ENCODE measurements around the gene DCAF5. TPM values are rescaled to one million over a fixed set of nuclear protein-coding genes. Genes with fewer than 3 reads are reported as not detected.
A peak's percentile ranks its signal among the peaks of the same experiment; 100 is the strongest.

DCAF5 gene
- total RNA-seq = 38.7 and 41.3 TPM in 2 replicates

- no peak for DNase-seq (ENCODE audit: insufficient read length, low spot score, missing footprints)
- Histone ChIP-seq H4K20me1 (ENCODE audit: insufficient read depth, low read length) (peaks cover 18% of the 10 kb centered on the region), H3K27ac (ENCODE audit: low read depth, low read length) (peak within 1 kb of the TSS; percentile 69), H3K79me2 (ENCODE audit: insufficient read depth, low read length) (peaks cover 47% of the 10 kb centered on the region), H3K4me3 (ENCODE audit: insufficient read depth, low read length) (peak within 1 kb of the TSS; percentile 91), H3K9me3 (ENCODE audit: low read depth, low read length) (no peaks in the 10 kb centered on the region), H3K27me3 (ENCODE audit: insufficient read depth, low read length) (peaks cover 7% of the 10 kb centered on the region), H3K36me3 (ENCODE audit: insufficient read depth, low read length) (peaks cover 5% of the 10 kb centered on the region), H3K4me1 (ENCODE audit: insufficient read depth, low read length) (peaks cover 35% of the 10 kb centered on the region), H2AFZ (ENCODE audit: low read length) (peak within 1 kb of the TSS; percentile 93), H3K4me2 (ENCODE audit: insufficient read depth, low read length) (peak within 1 kb of the TSS; percentile 88)
- TF ChIP-seq CTCF (IDR thresholded peaks at IDR 0.05; ENCODE audit: extremely low read depth, low read depth, low read length) = no peak
Measured at GRCh38 chr14:69152902-69153151, at the start of gene DCAF5. Gene DCAF5 (minus strand): TSS chr14:69153119. CDS start chr14:69152978, 141 bp downstream.

GRCh38 chr14:69199786-69200185 lies 46.9 kb upstream of the DCAF5 start:
- Histone ChIP-seq H3K27ac (ENCODE audit: low read depth, low read length) (no peak overlapping the region), H3K27me3 (ENCODE audit: insufficient read depth, low read length) (no peaks in the 10 kb centered on the region), H3K36me3 (ENCODE audit: insufficient read depth, low read length) (no peaks in the 10 kb centered on the region), H3K4me2 (ENCODE audit: insufficient read depth, low read length) (no peak overlapping the region), H3K4me3 (ENCODE audit: insufficient read depth, low read length) (no peak overlapping the region), H3K9me3 (ENCODE audit: low read depth, low read length) (no peaks in the 10 kb centered on the region), H4K20me1 (ENCODE audit: insufficient read depth, low read length) (peaks cover 5% of the 10 kb centered on the region), H3K79me2 (ENCODE audit: insufficient read depth, low read length) (peaks cover 13% of the 10 kb centered on the region), H2AFZ (ENCODE audit: low read length) (no peak overlapping the region), H3K4me1 (ENCODE audit: insufficient read depth, low read length) (peaks cover 1% of the 10 kb centered on the region)
- no peak for TF ChIP-seq CTCF (IDR thresholded peaks at IDR 0.05; ENCODE audit: extremely low read depth, low read depth, low read length)
- DNase-seq (ENCODE audit: insufficient read length, low spot score, missing footprints) = no peak

GRCh38 chr14:69193721-69194120 lies 40.8 kb upstream of the DCAF5 start:
- no peaks in the 10 kb centered on the region for H3K27me3 ChIP-seq (ENCODE audit: insufficient read depth, low read length)
- H3K79me2 ChIP-seq (ENCODE audit: insufficient read depth, low read length) = peaks cover 24% of the 10 kb centered on the region
- H4K20me1 ChIP-seq (ENCODE audit: insufficient read depth, low read length) = peaks cover 5% of the 10 kb centered on the region
- H3K27ac ChIP-seq (ENCODE audit: low read depth, low read length) = no peak overlapping the region
- H3K4me2 ChIP-seq (ENCODE audit: insufficient read depth, low read length) = no peak overlapping the region
- DNase-seq (ENCODE audit: insufficient read length, low spot score, missing footprints) = no peak
- no peak for TF ChIP-seq CTCF (IDR thresholded peaks at IDR 0.05; ENCODE audit: extremely low read depth, low read depth, low read length)
- H3K9me3 ChIP-seq (ENCODE audit: low read depth, low read length) = no peaks in the 10 kb centered on the region
- H3K4me1 ChIP-seq (ENCODE audit: insufficient read depth, low read length) = peaks cover 4% of the 10 kb centered on the region
- H2AFZ ChIP-seq (ENCODE audit: low read length) = no peak overlapping the region
- H3K4me3 ChIP-seq (ENCODE audit: insufficient read depth, low read length) = no peak overlapping the region
- H3K36me3 ChIP-seq (ENCODE audit: insufficient read depth, low read length) = no peaks in the 10 kb centered on the region

GRCh38 chr14:69191340-69192111 lies 38.6 kb upstream of the DCAF5 start, which contains the start of gene EXD2:
Gene EXD2 (plus strand): TSS chr14:69191498. CDS start chr14:69209471, 17,973 bp downstream.
- peak; percentile 88 for DNase-seq (ENCODE audit: insufficient read length, low spot score, missing footprints)
- Histone ChIP-seq H3K4me1 (ENCODE audit: insufficient read depth, low read length) (peaks cover 4% of the 10 kb centered on the region), H3K4me3 (ENCODE audit: insufficient read depth, low read length) (peak within 1 kb of the TSS; percentile 99), H3K9me3 (ENCODE audit: low read depth, low read length) (no peaks in the 10 kb centered on the region), H4K20me1 (ENCODE audit: insufficient read depth, low read length) (no peaks in the 10 kb centered on the region), H3K79me2 (ENCODE audit: insufficient read depth, low read length) (peaks cover 19% of the 10 kb centered on the region), H3K4me2 (ENCODE audit: insufficient read depth, low read length) (peak within 1 kb of the TSS; percentile 89), H3K27me3 (ENCODE audit: insufficient read depth, low read length) (peaks cover 3% of the 10 kb centered on the region), H3K36me3 (ENCODE audit: insufficient read depth, low read length) (no peaks in the 10 kb centered on the region), H3K27ac (ENCODE audit: low read depth, low read length) (peak within 1 kb of the TSS; percentile 24), H2AFZ (ENCODE audit: low read length) (peak within 1 kb of the TSS; percentile 99)
- TF ChIP-seq CTCF (IDR thresholded peaks at IDR 0.05; ENCODE audit: extremely low read depth, low read depth, low read length) = no peak
